ENCODE data around the gene TBC1D13.
"Not testable (repeated sequence)": the region's sequence is repeated elsewhere in the genome, so short reads cannot be mapped to it uniquely, and the experiment has no call there.

The TBC1D13 gene

GRCh38 chr9:128786681-128787601, at the start of gene TBC1D13:
TSS of gene TBC1D13 (plus strand) at chr9:128787253. CDS start at chr9:128787354, 101 bp downstream.
- peak; percentile 89 for DNase-seq

- DNase-seq = no peak
These were observed 44.7 kb upstream of the TBC1D13 start for GRCh38 chr9:128742401-128742800.

DNA sequence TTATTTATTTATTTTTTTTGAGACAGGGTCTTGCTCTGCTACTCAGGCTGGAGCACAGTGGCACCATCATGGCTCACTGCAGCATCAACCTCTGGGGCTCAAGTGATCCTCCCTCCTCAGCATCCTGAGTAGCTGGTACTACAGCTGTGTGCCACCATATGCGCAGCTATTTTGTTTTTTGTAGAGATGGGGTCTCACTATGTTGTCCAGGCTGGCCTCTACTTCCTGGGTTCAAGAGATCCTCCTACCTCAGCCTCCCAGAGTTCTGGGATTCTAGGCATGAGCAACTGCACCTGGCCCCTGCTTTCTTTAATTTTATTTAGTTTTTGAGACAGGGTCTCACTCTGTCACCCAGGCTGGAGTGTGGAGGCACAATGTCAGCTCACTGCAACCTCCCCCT, 43.6 kb upstream of the TBC1D13 start:
- DNase-seq = no peak

DNA sequence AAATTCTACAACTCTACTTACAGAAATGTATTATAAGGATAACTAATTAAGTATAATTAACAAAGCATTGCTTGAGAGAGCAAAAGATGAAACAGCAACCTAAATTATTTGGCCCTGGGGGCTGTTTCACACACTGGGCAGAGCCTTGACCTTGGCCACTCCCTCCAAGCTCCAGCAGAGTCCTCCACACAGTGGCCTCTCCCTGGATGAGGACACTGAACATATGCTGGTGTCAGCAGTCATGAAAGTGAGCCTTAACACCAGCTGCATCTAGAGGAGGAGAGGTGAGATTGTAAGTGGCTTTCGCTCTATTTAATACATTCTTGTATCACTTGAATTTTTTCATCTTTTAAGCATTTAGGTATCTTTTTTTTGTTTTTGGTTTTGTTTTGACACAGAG, 39.8 kb upstream of the TBC1D13 start:
- DNase-seq = no peak

DNA sequence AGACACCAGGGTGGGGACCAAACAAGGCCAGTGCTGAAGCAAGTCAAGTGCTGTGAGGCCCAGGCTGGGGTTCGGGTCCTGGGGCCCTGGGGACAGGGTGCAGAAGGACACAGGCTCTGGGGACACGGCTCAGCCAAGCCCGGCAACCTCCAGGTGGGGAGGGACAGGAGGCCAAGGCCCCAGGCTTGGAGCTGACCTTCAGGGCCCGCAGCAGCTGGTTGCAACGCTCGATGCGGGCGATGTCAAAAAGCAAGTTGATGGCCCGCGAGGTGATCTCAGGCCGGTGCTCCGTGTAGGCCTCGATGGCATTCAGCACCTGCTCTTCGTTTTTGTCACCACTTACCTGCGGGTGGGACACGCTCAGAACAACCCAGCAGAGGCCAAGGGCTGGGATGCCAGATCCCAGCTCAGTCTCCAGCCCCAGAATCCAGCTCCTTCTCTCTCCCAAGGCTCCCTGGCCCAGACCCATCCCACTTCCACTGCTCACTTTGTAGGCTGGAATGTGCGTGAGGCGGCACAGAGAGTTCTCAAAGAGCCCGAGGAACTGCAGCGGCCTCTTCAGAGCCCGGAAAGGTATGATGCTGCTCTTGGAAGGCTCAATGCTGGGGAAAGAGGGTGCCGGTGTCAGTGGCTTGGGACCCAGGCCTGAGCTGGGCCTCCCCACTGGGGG, 36.0 kb upstream of the TBC1D13 start:
- DNase-seq = no peak

DNA sequence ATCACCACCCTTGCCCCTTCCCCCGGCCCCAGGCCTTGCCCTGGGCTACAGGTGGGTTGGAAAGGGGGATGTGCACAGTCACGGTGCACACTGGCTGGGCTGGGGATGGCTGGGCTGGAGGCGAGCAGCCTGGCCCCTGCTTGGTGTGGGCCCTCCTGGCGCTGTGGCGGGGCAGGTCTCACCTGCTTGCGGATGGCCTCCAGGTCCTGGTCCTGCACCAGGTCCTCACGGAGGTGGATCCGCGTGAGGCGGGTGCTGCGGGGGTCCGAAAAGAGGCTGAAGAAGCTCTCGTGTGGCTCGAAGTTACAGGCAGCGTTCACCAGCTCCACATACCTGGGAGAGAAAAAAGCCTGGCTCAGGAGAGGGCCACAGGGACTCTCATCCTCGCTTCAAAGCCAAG, 33.4 kb upstream of the TBC1D13 start:
- DNase-seq = no peak

GRCh38 chr9:128757602-128758001, 29.5 kb upstream of the TBC1D13 start:
- DNase-seq = no peak

GRCh38 chr9:128762671-128763449, 24.2 kb upstream of the TBC1D13 start:
- DNase-seq = no peak

- DNase-seq = no peak
These were observed 22.7 kb upstream of the TBC1D13 start for GRCh38 chr9:128764361-128764760.

DNA sequence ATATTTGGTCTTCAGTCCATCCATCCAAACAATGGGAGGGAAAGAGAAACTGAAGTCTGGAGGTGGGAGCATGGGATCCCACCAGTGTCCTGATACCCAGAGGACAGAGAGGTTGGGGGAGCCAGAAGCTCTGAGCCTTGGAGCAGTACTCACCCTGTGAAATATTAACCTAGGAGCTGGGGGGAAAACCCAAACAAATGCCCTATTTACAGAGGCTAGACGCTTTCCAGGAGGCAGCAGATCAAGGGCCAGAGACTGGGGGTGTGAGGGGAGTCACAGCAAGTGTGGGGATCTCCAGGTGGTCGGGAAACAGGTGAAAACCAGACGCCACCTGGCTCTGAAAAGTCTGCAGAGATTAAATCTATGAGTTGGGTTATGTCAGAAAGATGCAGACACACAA, 21.6 kb upstream of the TBC1D13 start:
- DNase-seq = no peak

GRCh38 chr9:128768606-128769005, 18.4 kb upstream of the TBC1D13 start:
- no peak for DNase-seq

GRCh38 chr9:128770286-128771030, 16.6 kb upstream of the TBC1D13 start:
- no peak for DNase-seq

DNA sequence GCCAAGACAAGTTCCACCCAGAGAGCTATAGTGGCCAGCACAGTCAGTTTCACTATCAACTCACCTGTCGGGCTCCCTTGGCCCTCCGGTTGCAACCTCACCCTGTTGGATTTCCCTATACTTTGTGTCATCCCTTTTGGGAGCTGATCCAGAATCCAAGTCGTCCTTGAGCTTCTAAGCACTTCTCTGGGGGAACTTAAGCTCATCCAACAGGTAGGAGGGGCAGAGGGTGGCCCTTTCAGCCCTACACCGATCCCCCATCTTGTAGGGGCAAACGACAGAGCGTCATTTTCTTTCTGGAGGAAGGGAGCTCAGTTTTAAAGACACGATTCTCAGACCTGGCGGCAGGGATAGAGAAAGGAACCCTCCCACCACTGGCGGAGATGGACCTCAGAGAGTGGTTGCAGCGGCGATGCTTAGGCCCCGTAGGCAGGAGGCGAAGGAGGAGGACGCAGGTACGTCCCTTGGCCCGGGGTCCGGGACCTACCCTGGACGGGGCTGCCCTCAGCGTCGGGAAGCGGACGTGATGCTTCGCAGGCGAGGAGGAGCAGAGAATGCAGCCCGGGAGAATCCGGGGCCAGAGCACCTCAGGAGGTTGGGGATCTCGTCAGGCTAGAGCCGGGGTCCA, 15.8 kb upstream of the TBC1D13 start:
- DNase-seq = peak; percentile 23

DNA sequence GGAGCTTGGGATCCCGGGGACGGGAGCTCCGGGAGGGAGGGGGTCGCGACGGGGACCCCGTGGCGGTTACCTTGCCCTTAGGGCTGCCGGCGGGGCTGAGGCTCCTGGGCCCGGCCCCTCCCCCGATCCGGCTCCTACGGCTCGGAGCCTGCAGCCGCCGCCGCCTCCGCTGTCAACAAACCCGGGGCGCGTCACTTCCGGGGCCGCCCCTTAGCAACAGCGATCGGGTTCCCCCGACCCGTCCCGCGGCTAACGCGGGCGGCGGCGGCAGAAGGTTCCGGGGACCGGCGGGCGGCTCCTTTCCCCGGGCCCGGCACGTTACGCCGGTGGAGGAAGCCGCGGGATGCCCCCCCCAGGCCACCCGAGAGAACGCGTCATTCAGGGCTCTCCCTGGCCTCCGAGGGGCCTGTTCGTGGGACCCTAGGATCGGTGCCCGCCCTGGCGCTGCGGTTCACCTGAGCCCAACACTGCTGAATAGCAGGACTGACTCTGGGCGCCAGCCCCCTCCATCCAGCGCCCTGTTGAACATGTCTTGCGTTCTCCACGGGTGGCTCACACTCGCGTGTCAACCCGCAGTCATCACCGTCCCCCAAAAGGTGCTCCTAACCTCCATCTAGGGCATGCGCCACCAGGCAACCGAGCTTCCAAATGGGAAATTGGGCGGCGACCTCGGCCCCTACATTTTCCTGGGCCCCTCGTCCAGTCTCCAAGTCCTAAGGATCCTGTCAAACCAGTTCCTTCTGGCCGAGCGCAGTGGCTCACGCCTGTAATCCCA, 15.1 kb upstream of the TBC1D13 start, which contains the start of gene ZER1:
Gene ZER1 (minus strand): TSS at position 183 of the 775 bp plus-strand sequence. CDS start 16,362 bp downstream, outside the sequence.
- DNase-seq = peak; percentile 93

- DNase-seq = no peak
These were observed 14.0 kb upstream of the TBC1D13 start for GRCh38 chr9:128773049-128773448.

DNA sequence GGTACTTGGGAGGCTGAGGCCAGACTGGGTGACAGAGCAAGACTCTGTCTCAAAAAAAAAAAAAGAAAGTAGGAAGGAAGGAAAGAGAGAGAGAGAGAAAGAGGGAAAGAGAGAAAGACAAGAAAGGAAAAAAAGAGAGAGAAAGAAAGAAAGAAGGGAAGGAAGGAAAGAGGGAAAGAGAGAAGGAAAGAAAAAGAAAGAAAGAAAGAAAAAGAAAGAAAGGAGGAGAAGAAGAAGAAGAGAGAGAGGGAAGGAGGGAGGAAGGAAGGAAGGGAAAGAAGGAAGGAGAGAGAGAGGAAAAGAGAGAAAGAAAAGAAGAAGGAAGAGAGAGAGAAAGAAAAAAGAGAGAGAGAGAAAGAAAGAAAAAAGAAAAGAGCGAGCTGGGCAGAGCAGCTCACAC, 12.2 kb upstream of the TBC1D13 start:
- no peak for DNase-seq

DNA sequence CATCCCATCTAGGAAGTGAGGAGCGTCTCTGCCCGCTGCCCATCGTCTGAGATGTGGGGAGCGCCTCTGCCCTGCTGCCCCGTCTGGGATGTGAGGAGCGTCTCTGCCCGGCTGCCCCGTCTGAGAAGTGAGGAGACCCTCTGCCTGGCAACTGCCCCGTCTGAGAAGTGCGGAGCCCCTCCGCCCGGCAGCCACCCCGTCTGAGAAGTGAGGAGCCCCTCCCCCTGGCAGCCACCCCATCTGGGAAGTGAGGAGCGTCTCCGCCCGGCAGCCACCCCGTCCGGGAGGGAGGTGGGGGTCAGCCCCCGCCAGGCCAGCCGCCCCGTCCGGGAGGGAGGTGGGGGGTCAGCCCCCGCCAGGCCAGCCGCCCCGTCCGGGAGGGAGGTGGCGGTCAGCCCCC, 7.0 kb upstream of the TBC1D13 start:
- DNase-seq = not testable (repeated sequence)

DNA sequence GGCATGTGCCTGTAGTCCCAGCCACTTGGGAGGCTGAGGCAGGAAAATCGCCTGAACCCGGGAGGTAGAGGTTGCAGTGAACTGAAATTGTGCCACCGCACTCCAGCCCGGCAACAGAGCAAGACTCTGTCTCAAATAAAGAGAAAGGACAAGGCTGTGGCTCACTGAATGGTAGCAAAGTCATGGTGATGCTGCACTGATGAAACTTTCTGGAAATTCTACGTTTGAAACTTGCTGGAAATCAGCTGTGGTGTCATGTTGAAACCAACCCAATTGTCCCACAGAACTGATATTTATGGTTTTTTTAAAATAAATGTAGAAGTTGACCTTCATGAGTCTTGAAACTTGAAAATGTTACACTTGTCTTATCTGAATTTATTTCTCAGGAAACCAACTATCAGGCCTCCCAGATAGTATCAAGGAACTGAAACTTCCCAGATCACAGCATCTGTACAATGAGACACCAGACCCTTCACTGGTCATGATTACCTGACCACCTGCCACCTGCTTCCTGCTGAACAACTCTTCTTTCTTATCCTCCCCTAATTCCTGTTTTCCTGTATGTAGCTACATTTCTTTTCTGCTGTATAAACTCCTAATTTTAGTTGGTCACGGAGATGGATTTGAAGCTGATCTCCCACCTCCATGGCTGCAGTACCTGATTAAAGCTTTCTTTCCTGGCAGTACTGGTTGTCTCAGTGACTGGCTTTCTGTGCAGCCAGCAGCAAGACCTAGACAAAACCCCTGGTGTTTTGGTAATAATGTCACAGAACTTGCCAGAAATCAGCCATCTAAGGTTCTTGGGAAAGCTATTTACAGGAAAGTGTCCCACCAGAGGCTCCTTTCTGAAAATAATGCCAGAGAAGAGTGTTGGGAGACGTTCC, 5.6 kb upstream of the TBC1D13 start:
- no peak for DNase-seq

GRCh38 chr9:128782669-128783068, 4.4 kb upstream of the TBC1D13 start:
- no peak for DNase-seq

DNA sequence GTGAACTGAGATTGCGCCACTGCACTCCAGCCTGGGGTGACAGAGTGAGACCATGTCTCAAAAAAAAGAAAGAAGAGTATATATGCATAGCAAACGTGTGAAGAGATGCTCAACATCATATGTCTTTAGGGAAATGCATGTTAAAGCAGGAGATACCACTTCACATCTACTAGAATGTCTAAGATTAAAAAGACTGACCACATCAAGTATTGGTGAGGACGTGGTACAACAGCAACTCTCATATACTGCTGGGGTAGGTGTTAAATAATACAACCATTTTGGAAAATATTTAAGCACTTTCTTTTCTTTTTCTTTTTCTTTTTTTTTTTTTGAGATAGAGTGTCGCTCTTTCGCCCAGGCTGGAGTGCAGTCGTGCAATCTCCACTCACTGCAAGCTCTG, 1.6 kb upstream of the TBC1D13 start:
- no peak for DNase-seq

Measured in activated CD4-positive, alpha-beta T cell treated with anti-CD3 and anti-CD28 coated beads, Interleukin-2, amount 50 U/mL, for 1 hour (primary cell).